GM12878 (cell line): Measurements from ENCODE around the gene SASH3. TPM values are rescaled to one million over a fixed set of nuclear protein-coding genes. Genes with fewer than 3 reads are reported as not detected.

Experiments used
- ATAC-seq: fragments of 200-7000 bp; cut with Tn5 transposase; 3 replicates; pipeline ENCODE4 v1.9.1; 2020; ENCODE audit warnings: mild to moderate bottlenecking, moderate library complexity
- BruUV-seq: library from RNA; stranded (reverse); fragments of 400-500 nt; replicated peaks from 2 replicates; lab custom pipeline; 2021; lab: Mats Ljungman, UMichigan
- CTCF ChIA-PET: fragments of 300-600 bp; sonication (Branson Sonifier 250); formaldehyde crosslinking; extraction: SDS; loops from one replicate; lab custom pipeline; 2021; ENCODE audit warnings: inconsistent platforms; lab: Yijun Ruan, JAX
- POLR2A ChIA-PET: fragments of 350-600 bp; formaldehyde crosslinking; extraction: SDS; loops from one replicate; lab custom pipeline; 2021; ENCODE audit warnings: inconsistent platforms; lab: Charles Lee
- RAD21 ChIA-PET: fragments of 300-600 bp; sonication (Branson Sonifier 250); formaldehyde crosslinking; loops from one replicate; lab custom pipeline; 2023; ENCODE audit warnings: antibody characterized with exemption; ENCODE audit not compliant: unreplicated experiment; lab: Charles Lee
- SMC1A ChIA-PET: fragments of 300-600 bp; sonication (Branson Sonifier 250); formaldehyde crosslinking; loops from one replicate; lab custom pipeline; 2023; ENCODE audit not compliant: unreplicated experiment, uncharacterized antibody; lab: Charles Lee
- DNase-seq: peaks from one replicate; pipeline ENCODE4 v3.0.0-alpha.2; 2011; ENCODE audit warnings: low read depth, low spot score
- FAIRE-seq: peaks from 3 replicates; lab custom pipeline; 2011; peaks lifted over from hg19 to GRCh38; lab: Jason Lieb, UNC
- H2AFZ ChIP-seq: 2 replicates; pipeline ENCODE4 v1.6.0; 2011; ENCODE audit warnings: low read depth, low read length, control low read depth; ENCODE audit not compliant: control insufficient read depth
- H3K27ac ChIP-seq: 2 replicates; pipeline ENCODE4 v1.5.1; 2011; ENCODE audit warnings: control low read depth; ENCODE audit not compliant: control insufficient read depth, insufficient read depth
- H3K27me3 ChIP-seq, 2 experiments: replicated peaks in 1 of 2; 2 replicates each; pipeline versions ENCODE4 v1.6.0 to v1.6.1; 2011; ENCODE audit warnings: low read length in 1 of 2; ENCODE audit not compliant: control insufficient read depth in 2 of 2, insufficient read depth in 2 of 2
- H3K36me3 ChIP-seq, 2 experiments: 2 replicates each; pipeline ENCODE4 v1.5.1; 2011; ENCODE audit warnings: low read length in 1 of 2; ENCODE audit not compliant: control insufficient read depth in 2 of 2, insufficient read depth in 2 of 2
- H3K4me1 ChIP-seq: 2 replicates; pipeline ENCODE4 v1.6.1; 2011; ENCODE audit warnings: mild to moderate bottlenecking, low read length, moderate library complexity, mixed read lengths; ENCODE audit not compliant: control insufficient read depth, insufficient read depth
- H3K4me2 ChIP-seq: 2 replicates; pipeline ENCODE4 v1.6.0; 2011; ENCODE audit warnings: control low read depth; ENCODE audit not compliant: control insufficient read depth, insufficient read depth
- H3K4me3 ChIP-seq: fragments of 200-600 bp; sonication (generic); 2 replicates; pipeline ENCODE4 v1.5.1; 2016
- H3K79me2 ChIP-seq: 2 replicates; pipeline ENCODE4 v1.6.0; 2011; ENCODE audit warnings: low read length; ENCODE audit not compliant: control insufficient read depth, insufficient read depth
- H3K9ac ChIP-seq: 2 replicates; pipeline ENCODE4 v1.8.0; 2011; ENCODE audit warnings: low read length, control low read depth, mixed read lengths; ENCODE audit not compliant: control insufficient read depth, insufficient read depth
- H3K9me3 ChIP-seq: replicated peaks from 3 replicates; pipeline ENCODE4 v1.5.1; 2011; ENCODE audit warnings: mild to moderate bottlenecking, low read length; ENCODE audit not compliant: control insufficient read depth, insufficient read depth
- H4K20me1 ChIP-seq: 2 replicates; pipeline ENCODE4 v1.6.0; 2011; ENCODE audit not compliant: control insufficient read depth, insufficient read depth
- CBX5 ChIP-seq: sonication (generic); IDR thresholded peaks from 2 replicates; pipeline ENCODE4 v1.6.1; 2016; ENCODE audit warnings: low read depth, moderate library complexity, mild to moderate bottlenecking, inconsistent platforms
- CHD2 ChIP-seq: IDR thresholded peaks from 2 replicates; pipeline ENCODE4 v1.6.1; 2011; ENCODE audit warnings: low read depth, low read length, improper control_type of control experiment, borderline replicate concordance
- GATAD2B ChIP-seq: fragments of 450-650 bp; conservative IDR thresholded peaks from 2 replicates; pipeline ENCODE4 v1.6.1; 2017; ENCODE audit warnings: low read depth, mild to moderate bottlenecking, moderate library complexity
- IKZF1 ChIP-seq: fragments of 450-650 bp; conservative IDR thresholded peaks from 2 replicates; pipeline ENCODE4 v1.6.1; 2017; ENCODE audit warnings: antibody characterized with exemption, mild to moderate bottlenecking
- MYC ChIP-seq: IDR thresholded peaks from 2 replicates; pipeline ENCODE4 v1.6.1; 2011; ENCODE audit warnings: mild to moderate bottlenecking, low read length, moderate library complexity, inconsistent platforms; ENCODE audit not compliant: insufficient read depth, insufficient replicate concordance, insufficient read length, severe bottlenecking
- NBN ChIP-seq: fragments of 450-650 bp; IDR thresholded peaks from 2 replicates; pipeline ENCODE4 v1.6.1; 2016
- RB1 ChIP-seq: fragments of 450-650 bp; formaldehyde crosslinking; IDR thresholded peaks from 2 replicates; pipeline ENCODE4 v1.6.1; 2017; ENCODE audit warnings: mild to moderate bottlenecking, borderline replicate concordance
- SMARCA5 ChIP-seq: fragments of 450-650 bp; IDR thresholded peaks from 2 replicates; pipeline ENCODE4 v1.6.1; 2017; ENCODE audit warnings: mild to moderate bottlenecking
- SUZ12 ChIP-seq: fragments of 200-600 bp; sonication (generic); IDR thresholded peaks from one replicate; pipeline ENCODE4 v1.6.1; 2018; ENCODE audit warnings: antibody characterized with exemption, mild to moderate bottlenecking; ENCODE audit not compliant: unreplicated experiment
- ZNF622 ChIP-seq: fragments of 450-650 bp; IDR thresholded peaks from 2 replicates; pipeline ENCODE4 v1.6.1; 2017; ENCODE audit warnings: mild to moderate bottlenecking, inconsistent platforms
- WGBS: methylation state at CpG from one replicate; pipeline ENCODE4 v1.1.6; 2016; ENCODE audit warnings: low lambda C conversion rate; ENCODE audit not compliant: insufficient replicate concordance, insufficient coverage; ENCODE audit errors: missing lambda C conversion rate; 5-methylcytosine and 5-hydroxymethylcytosine counted together
- in situ Hi-C: fragments of 300-500 bp; cut with MboI; formaldehyde crosslinking; loops from 9 replicates; pipeline ENCODE4 v1.14.3; 2018; ENCODE audit warnings: mixed read lengths
- intact Hi-C: fragments of 100-400 bp; cut with micrococcal nuclease; formaldehyde crosslinking; loops from one replicate; pipeline ENCODE4 v1.14.2; 2022; ENCODE audit not compliant: unreplicated experiment
- polyA plus RNA-seq, 11 experiments: library from polyadenylated mRNA; depleted of rRNA in 4 of 11; unstranded in 6 of 11; stranded (reverse) in 5 of 11; fragments of >200 nt; fragmentation: Nextera tagmentation in 4 of 11; fragmentation: Illumina TruSeq in 1 of 11; extraction: Ambion mirVana in 4 of 11; extraction: Trizol in 1 of 11; gene quantifications; 1 replicate in 1 of 11; 2 replicates in 10 of 11; pipeline versions ENCODE4 v1.2.1 to v1.2.3, GENCODE V29; 2011 to 2016; ENCODE audit warnings: inconsistent platforms in 2 of 11, missing spikeins in 2 of 11, low read depth in 1 of 11
- total RNA-seq, 4 experiments: library from RNA; depleted of rRNA in 3 of 4; stranded (reverse); fragments of >200 nt in 3 of 4; fragmentation: Illumina TruSeq in 1 of 4; extraction: Trizol in 1 of 4; gene quantifications; 2 replicates each; pipeline versions ENCODE4 v1.2.1 to v1.2.3, GENCODE V29; 2013 to 2021
- TF ChIP-seq, protein P1 (sequence below): IDR thresholded peaks from 2 replicates; pipeline ENCODE4 v1.6.1; 2011; ENCODE audit warnings: borderline replicate concordance, low read depth, mild to moderate bottlenecking, moderate library complexity, mixed read lengths, low read length; ENCODE audit not compliant: insufficient read depth; ENCODE audit errors: extremely low read length

The SASH3 gene
- total and polyA plus RNA-seq, 10 of the 15 experiments (the other 5 are each of a cell fraction or from before 2014, with no cell fraction given): 23.1 to 233 (median 160) TPM

DNA sequence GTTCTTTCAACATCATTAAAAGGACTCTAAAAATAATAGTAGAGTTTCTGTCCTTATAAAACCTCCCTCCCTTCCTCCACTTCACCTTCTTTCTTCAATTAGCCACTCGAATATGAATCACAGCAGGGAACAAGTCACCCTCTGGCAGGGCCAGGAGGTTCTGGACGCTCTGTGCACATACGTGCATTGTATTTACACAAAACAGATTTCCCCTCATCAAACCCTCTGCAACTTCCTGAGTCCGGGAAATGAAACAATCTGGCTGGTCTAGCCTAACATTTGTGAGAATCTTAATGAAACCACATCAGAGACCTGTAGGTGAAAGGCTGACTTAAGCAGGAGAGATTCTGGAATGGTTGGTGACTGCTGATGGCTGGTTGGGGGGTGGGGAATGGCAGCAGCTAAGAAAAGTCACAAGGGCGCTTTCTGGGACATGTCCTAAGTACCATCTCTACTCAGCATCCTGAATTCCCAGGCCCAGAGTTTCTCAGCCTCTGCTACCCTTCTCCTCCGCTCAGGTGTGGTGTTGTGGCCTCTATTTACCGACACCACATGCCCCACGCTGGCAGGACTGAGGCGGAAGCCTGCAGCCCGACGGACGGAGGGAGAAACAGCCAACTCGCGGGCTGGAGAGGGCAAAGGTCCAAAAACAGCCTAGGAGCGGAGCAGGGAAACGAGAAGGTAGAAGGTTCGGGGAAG, 62.9 kb downstream of the SASH3 start:
- FAIRE-seq: no peak
- H3K9me3 ChIP-seq: no peaks in the 10 kb centered on the region
- DNase-seq: no peak
- BruUV-seq: no TSS peak
- in situ Hi-C loops: no loop called here
- ChIA-PET RAD21 (no interaction called here), POLR2A (no interaction called here), SMC1A (no interaction called here), CTCF (no interaction called here)
- no peaks in the 10 kb centered on the region for H3K27me3 ChIP-seq
- TF ChIP-seq, protein P1, sequence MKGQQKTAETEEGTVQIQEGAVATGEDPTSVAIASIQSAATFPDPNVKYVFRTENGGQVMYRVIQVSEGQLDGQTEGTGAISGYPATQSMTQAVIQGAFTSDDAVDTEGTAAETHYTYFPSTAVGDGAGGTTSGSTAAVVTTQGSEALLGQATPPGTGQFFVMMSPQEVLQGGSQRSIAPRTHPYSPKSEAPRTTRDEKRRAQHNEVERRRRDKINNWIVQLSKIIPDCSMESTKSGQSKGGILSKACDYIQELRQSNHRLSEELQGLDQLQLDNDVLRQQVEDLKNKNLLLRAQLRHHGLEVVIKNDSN: no peak
- 36% methylated on average over 17 of the region's 17 CpGs for WGBS
- H3K27ac ChIP-seq: no peak overlapping the region
- no peaks in the 10 kb centered on the region for H4K20me1 ChIP-seq
- H3K4me1 ChIP-seq: no peaks in the 10 kb centered on the region
- H3K4me2 ChIP-seq: peak overlapping the region; percentile 36
- peak overlapping the region; percentile 66 for H3K4me3 ChIP-seq
- 0 out of 4 replicates have a peak, but pooled peaks cover 0 to under 1% of the 10 kb centered on the region in 2 experiments for H3K36me3 ChIP-seq
- H3K79me2 ChIP-seq: no peaks in the 10 kb centered on the region
- H3K9ac ChIP-seq: peak overlapping the region; percentile 64
- peak; percentile 23 for ATAC-seq
- H2AFZ ChIP-seq: peak overlapping the region; percentile 2; the same call in 1 of the 2 replicates
- intact Hi-C loops: no loop called here

DNA sequence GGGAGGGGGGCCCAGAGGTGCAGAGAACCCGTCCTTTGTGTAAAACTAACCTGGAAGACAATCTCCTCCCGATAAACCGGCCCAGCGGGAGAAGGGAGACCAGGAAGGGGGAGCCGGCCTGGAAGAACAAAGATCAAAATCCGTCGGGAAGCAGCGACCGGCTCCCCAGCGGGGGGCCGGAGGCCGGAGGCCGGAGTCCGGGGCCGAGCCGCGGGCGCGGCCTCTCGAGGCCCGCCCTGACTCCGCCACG, 63.4 kb downstream of the SASH3 start:
- Histone ChIP-seq H3K9me3 (no peaks in the 10 kb centered on the region), H3K4me1 (no peaks in the 10 kb centered on the region), H3K9ac (peak overlapping the region; percentile 64), H4K20me1 (no peaks in the 10 kb centered on the region), H3K27me3 (no peaks in the 10 kb centered on the region), H2AFZ (peak overlapping the region; percentile 72), H3K36me3 (no peaks in the 10 kb centered on the region), H3K79me2 (no peaks in the 10 kb centered on the region), H3K4me2 (peak overlapping the region; percentile 36), H3K27ac (no peak overlapping the region; the same call in 1 of the 2 replicates), H3K4me3 (peak overlapping the region; percentile 66)
- POLR2A ChIA-PET: interaction anchor here (1.4 kb wide), 1 partner anchor 60 kb away, joined by 4 read pairs; no protein-coding TSS in a partner anchor
- BruUV-seq: no TSS peak
- ATAC-seq (no peak), FAIRE-seq (no peak), DNase-seq (no peak)
- WGBS: 40% methylated on average over 8 of the region's 23 CpGs
- intact Hi-C loops (no loop called here), in situ Hi-C loops (no loop called here)
- CTCF ChIA-PET: no interaction called here
- SMC1A ChIA-PET: no interaction called here
- TF ChIP-seq SUZ12 (no peak), CBX5 (no peak), GATAD2B (0 out of 2 replicates have a peak, but pooled peaks have one; percentile 19), NBN (no peak), IKZF1 (0 out of 2 replicates have a peak, but pooled peaks have one; percentile 25), CHD2 (no peak), SMARCA5 (no peak), ZNF622 (no peak), RB1 (no peak), MYC (no peak)
- RAD21 ChIA-PET: interaction anchor here (1.0 kb wide), 1 partner anchor 63 kb away, joined by 3 read pairs; the partner anchor contains the start of gene UTP14A
